Activated naive CD8-positive, alpha-beta T cell (primary cell): ENCODE data around the gene FOXD2.

ENCODE experiments used
- H3K27ac Mint-ChIP-seq: one replicate; pipeline ENCODE4 v1.8.0; 2021; ENCODE audit warnings: mixed read lengths
- H3K27me3 Mint-ChIP-seq: one replicate; pipeline ENCODE4 v1.8.0; 2021; ENCODE audit warnings: mixed read lengths
- H3K36me3 Mint-ChIP-seq: one replicate; pipeline ENCODE4 v1.8.0; 2021; ENCODE audit warnings: mixed read lengths
- H3K4me1 Mint-ChIP-seq: one replicate; pipeline ENCODE4 v1.8.0; 2021; ENCODE audit warnings: low read depth, mixed read lengths
- H3K4me3 Mint-ChIP-seq: one replicate; pipeline ENCODE4 v1.8.0; 2021; ENCODE audit warnings: mild to moderate bottlenecking, mixed read lengths
- H3K9me3 Mint-ChIP-seq: one replicate; pipeline ENCODE4 v1.8.0; 2021; ENCODE audit warnings: low read depth, mixed read lengths

The FOXD2 gene

DNA sequence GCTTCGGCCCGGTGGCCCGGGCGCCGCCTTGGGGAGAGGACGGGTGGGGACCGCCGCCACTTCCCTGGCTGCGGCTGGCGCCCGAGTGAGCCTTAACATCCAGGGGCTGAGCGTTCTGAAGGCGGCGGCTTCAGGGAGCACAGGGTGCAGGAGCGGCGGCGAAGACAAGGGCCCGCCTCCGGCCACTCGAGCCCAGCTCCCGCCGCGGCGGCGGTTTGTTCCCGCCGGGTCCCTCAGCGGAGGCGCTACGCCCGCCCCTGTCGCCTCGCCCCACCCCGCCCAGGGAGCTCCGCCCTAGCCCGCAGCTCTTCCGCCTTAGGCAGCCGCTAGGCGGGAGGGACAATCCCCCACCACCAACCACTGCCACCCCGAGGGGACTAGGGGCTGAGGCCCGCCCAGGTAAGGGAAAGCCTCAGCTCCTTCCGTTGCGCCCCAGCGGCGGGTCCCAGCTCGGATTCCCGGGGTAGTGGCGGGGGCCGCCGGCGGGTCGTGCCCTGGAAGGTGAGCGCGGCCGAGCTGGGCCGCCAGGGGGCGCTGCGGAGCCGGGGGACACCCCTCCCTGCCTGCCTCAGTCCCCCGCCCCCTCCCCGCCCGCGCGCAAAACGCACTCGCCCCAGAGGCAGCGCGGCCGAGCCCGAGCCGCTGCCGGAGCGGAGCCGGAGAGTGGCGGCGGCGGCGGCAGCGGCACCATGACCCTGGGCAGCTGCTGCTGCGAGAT, at the start of gene FOXD2:
Gene FOXD2, plus strand, starts transcription at position 598 of the 718 bp plus-strand sequence. Its CDS starts 92 bp downstream, at position 690.
- H3K4me1 Mint-ChIP-seq: peaks cover 28% of the 10 kb centered on the region
- H3K9me3 Mint-ChIP-seq: no peaks in the 10 kb centered on the region
- no peak within 1 kb of the TSS for H3K27ac Mint-ChIP-seq
- H3K27me3 Mint-ChIP-seq: peaks cover 12% of the 10 kb centered on the region
- no peaks in the 10 kb centered on the region for H3K36me3 Mint-ChIP-seq
- peak within 1 kb of the TSS; percentile 91 for H3K4me3 Mint-ChIP-seq

DNA sequence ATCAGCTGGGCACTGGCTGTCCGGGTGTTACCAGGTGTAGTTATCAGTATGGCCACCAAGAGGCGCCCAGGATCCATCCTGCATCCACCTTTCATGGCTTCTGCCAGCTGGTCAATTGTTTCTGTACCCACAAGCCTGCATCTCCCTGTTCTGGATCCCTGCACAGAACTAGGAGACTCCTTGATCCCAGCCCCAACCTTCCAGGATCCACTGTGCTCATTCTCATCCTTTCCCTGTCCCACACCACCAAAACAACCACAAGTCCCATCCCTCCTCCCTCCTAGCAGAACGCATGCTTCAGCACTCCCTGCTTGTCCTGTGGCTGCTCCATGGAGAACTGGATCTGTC, 49.0 kb upstream of the FOXD2 start:
- Mint-ChIP-seq H3K4me1 (no peaks in the 10 kb centered on the region), H3K36me3 (no peaks in the 10 kb centered on the region), H3K27ac (no peak overlapping the region), H3K27me3 (peaks cover 2% of the 10 kb centered on the region), H3K9me3 (no peaks in the 10 kb centered on the region), H3K4me3 (no peak overlapping the region)

DNA sequence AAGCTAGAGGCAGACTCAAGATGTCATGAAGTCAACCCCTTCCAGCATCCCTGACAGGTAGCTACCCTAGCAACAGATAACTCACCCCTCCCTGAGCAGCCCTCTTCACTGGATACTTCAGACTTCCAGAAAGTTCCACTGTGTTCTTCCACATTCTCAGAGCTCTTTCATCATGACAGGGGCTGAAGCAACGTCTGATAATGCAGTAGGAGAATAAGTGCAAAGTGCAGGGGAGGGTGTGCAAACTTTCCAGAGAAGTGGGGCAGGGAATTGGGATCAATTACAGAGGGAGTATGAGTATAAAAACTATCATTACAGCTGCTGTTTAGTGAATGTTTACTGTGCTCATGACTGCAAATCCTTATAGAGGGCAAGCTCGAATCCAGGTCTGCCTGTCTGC, 48.1 kb upstream of the FOXD2 start:
- Mint-ChIP-seq H3K36me3 (no peaks in the 10 kb centered on the region), H3K4me3 (no peak overlapping the region), H3K9me3 (no peaks in the 10 kb centered on the region), H3K4me1 (no peaks in the 10 kb centered on the region), H3K27ac (no peak overlapping the region), H3K27me3 (peaks cover 2% of the 10 kb centered on the region)

DNA sequence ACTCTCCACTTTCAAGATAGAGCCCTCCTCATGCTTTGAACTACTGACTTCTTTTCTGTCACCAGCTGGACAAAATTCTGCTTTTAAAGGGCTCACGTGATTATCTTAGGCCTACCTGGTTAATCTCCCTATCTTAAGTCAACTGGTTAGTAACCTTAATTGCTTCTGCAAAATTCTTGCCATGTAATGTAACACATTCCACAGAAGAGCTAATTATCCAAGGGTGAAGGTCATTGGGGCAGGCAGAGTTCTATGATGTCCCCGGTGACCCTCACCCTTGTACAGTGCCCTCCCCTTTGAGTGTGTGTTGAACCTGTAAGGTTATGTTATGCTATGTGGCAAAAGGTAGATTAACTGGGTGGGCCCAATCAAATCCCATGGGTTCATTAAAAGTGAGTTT, 47.0 kb upstream of the FOXD2 start:
- Mint-ChIP-seq H3K4me1 (no peaks in the 10 kb centered on the region), H3K27me3 (peaks cover 2% of the 10 kb centered on the region), H3K36me3 (no peaks in the 10 kb centered on the region), H3K27ac (no peak overlapping the region), H3K9me3 (no peaks in the 10 kb centered on the region), H3K4me3 (no peak overlapping the region)

DNA sequence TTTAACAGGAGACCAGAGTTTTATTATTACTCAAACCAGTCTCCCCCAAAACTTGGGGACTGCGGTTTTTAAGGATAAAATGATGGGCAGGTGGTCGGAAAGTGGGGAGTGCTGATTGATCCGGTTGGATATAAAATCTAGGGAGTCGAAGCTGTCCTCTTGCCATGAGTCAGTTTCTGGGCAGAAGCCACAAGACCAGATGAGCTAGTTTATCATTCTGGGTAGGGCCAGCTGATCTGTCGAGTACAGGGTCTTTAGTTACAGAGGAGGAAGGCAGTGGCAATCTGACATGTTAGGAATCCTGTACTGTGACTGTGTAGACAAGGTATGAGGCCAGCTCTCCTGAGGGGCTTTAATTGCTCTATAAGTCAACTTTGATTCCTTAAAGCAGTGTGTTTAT, 44.7 kb upstream of the FOXD2 start:
- Mint-ChIP-seq H3K4me1 (no peaks in the 10 kb centered on the region), H3K9me3 (no peaks in the 10 kb centered on the region), H3K27ac (no peak overlapping the region), H3K36me3 (no peaks in the 10 kb centered on the region), H3K27me3 (peaks cover 6% of the 10 kb centered on the region), H3K4me3 (no peak overlapping the region)

DNA sequence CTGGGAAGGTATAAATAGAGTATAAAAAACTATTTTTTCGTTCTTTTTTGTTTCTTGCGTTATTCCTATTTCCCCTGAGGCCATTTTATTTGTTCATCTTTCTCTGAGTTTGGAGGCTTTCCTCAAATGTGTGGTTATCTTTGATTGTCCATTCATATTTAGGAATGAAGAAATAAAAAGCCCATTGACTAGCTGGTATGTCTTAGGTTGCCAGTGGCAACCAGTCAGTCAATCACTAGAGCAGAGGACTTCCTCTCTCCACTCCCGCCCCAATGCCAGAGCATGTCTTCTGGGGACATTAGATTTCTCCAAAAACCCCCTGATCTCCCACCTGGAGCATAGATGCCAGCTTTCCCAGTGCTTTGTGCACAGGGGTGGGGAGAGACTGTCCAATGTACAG, 42.4 kb upstream of the FOXD2 start:
- no peaks in the 10 kb centered on the region for H3K4me1 Mint-ChIP-seq
- H3K9me3 Mint-ChIP-seq: no peaks in the 10 kb centered on the region
- peaks cover 11% of the 10 kb centered on the region for H3K27me3 Mint-ChIP-seq
- no peaks in the 10 kb centered on the region for H3K36me3 Mint-ChIP-seq
- H3K4me3 Mint-ChIP-seq: no peak overlapping the region
- H3K27ac Mint-ChIP-seq: no peak overlapping the region

DNA sequence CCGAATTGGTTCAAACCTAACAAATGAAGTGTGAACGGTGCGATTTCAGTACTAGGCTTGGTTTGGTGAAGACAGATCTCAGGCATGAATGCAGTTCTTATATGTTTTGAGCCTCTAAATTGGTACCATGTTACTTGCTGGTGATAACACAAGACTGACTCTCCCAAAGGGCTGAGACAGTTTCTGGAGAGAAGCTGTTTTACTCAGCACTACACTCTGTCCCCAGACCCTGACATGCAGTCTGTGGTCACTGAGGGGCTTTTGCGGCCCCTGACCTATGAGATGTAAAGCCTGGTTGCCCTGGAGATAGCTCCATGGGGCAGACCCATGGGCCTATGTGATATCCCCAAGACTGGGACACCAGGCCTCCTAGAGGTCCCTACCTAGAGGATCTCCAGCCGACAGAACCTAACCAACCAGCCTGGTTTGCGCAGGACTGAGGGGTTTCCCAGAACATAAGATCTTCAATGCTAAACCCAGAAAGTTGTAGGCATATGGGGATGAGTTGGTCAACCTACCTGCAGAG, 41.1 kb upstream of the FOXD2 start:
- no peak overlapping the region for H3K27ac Mint-ChIP-seq
- no peaks in the 10 kb centered on the region for H3K36me3 Mint-ChIP-seq
- H3K27me3 Mint-ChIP-seq: peaks cover 17% of the 10 kb centered on the region
- no peaks in the 10 kb centered on the region for H3K9me3 Mint-ChIP-seq
- no peaks in the 10 kb centered on the region for H3K4me1 Mint-ChIP-seq
- no peak overlapping the region for H3K4me3 Mint-ChIP-seq

DNA sequence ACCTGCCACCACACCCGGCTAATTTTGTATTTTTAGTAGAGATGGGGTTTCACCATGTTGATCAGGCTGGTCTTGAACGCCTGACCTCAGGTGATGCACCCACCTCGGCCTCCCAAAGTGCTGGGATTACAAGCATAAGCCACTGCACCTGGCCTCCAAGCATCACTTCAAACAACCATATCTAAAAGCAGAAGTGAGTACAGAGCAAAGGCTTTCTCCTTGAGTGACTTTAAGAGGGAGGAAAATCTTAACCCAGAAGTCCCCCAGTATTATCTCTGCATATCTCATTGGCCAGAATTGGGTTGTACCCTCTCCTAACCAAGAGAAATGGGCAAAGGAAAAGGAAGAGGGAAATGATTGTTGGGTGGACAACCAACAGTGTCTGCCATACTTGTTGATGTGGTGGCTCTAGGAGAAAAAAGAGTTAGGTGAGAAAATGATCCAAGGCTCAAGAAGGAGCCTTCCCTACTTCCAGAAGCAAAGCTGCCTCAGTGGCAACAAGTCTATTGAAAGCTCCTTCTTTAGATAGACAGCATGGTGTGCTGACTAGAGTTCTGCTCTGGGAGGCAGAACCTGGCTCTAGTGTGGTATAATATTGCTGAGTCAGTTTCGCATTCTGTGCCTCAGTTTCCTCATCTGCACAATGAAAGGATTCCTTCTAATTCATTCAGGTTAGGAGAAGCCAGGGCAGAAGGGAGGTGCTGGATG, 38.6 kb upstream of the FOXD2 start:
- Mint-ChIP-seq H3K27ac (no peak overlapping the region), H3K4me1 (no peaks in the 10 kb centered on the region)

DNA sequence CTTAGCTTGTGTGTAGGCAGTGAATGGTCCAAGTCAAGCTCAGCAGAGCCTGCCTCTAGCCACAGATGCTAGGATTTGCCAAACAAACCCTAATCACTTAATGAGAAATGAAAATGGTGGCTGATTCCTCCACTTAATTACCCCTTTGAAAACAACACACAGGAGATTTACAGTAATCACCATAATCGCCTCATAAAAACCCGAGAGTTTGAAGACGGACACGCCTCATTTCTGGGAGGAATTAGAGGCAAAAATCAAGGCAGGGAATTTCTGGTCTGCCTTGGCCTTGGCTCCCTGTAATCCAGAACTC, 38.0 kb upstream of the FOXD2 start:
- no peak overlapping the region for H3K4me3 Mint-ChIP-seq
- no peaks in the 10 kb centered on the region for H3K36me3 Mint-ChIP-seq
- peaks cover 17% of the 10 kb centered on the region for H3K27me3 Mint-ChIP-seq
- no peak overlapping the region for H3K27ac Mint-ChIP-seq
- H3K4me1 Mint-ChIP-seq: no peaks in the 10 kb centered on the region
- H3K9me3 Mint-ChIP-seq: no peaks in the 10 kb centered on the region

More for the DNA sequence above, 38.6 kb upstream of the FOXD2 start:
- H3K27me3 Mint-ChIP-seq: peaks cover 17% of the 10 kb centered on the region
- no peaks in the 10 kb centered on the region for H3K36me3 Mint-ChIP-seq
- no peak overlapping the region for H3K4me3 Mint-ChIP-seq
- no peaks in the 10 kb centered on the region for H3K9me3 Mint-ChIP-seq

DNA sequence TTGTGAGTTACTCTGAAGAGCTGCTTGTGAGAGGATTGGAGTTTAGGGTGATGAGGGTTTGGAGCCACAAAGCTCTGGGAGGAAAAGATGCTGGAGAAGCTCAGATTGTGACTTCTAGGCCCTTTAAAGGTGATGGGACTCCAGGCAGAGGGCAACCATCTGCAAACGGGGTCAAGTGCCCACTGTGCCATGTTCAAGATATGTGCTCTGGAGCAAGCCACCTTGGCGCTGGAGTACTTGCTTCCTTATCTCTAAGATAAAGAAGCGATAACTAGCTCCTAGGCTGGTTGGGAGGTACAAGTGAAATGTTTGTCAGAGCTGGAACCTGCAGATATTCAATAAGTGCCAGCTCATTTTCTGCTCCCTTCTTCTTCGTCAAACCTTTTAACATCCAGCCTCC, 36.1 kb upstream of the FOXD2 start:
- no peaks in the 10 kb centered on the region for H3K36me3 Mint-ChIP-seq
- no peaks in the 10 kb centered on the region for H3K9me3 Mint-ChIP-seq
- peaks cover 21% of the 10 kb centered on the region for H3K27me3 Mint-ChIP-seq
- H3K27ac Mint-ChIP-seq: no peak overlapping the region
- H3K4me3 Mint-ChIP-seq: no peak overlapping the region
- no peaks in the 10 kb centered on the region for H3K4me1 Mint-ChIP-seq

DNA sequence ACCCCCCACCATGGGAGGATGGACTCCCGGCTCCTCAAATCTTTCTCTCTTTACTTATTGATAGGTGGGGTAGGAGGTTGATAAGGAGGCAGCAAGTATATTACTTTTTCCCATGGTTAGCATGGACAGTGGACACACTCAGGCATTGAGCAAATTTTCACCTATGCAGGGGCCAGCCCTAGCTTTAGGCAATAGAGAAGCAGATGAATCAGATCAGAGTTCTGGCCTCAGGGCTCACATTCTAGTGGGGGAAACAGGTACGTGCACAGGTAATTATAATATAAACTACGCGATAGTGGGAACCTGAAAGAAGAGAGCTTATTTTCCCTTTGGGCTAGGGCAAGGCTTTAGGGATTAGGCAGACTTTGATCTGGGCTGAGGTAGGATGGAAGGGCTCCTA, 35.3 kb upstream of the FOXD2 start:
- no peaks in the 10 kb centered on the region for H3K36me3 Mint-ChIP-seq
- H3K27ac Mint-ChIP-seq: no peak overlapping the region
- H3K4me1 Mint-ChIP-seq: no peaks in the 10 kb centered on the region
- peaks cover 19% of the 10 kb centered on the region for H3K27me3 Mint-ChIP-seq
- no peak overlapping the region for H3K4me3 Mint-ChIP-seq
- H3K9me3 Mint-ChIP-seq: no peaks in the 10 kb centered on the region

DNA sequence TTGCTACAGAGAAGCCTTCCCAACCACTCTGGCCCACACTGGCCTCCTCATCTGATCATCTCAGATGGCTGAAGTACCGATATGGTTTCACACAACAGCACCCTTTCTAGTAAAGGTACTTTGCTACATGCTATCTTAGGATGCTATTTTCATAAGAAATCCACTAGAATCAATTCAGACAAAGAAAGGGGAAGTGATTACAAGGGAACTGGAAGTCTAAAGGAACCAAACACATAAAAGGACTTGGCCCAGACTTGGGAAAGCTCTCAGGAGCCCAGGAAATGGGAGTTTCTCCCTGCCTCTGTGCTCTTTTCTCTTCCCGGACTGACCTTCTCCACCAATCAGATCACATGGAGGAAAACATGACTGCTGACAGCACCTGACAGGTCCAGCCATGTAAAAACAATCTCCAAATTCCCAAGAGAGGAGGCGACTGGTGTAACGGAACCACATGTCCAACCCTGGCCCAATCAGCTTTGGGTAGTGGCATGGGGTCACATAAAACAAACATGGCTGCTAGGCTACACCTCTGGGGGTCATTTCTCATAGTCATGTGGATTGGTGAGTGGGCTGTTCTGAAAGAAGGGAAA, 34.4 kb upstream of the FOXD2 start:
- H3K27ac Mint-ChIP-seq: no peak overlapping the region
- H3K9me3 Mint-ChIP-seq: no peaks in the 10 kb centered on the region
- H3K4me1 Mint-ChIP-seq: no peaks in the 10 kb centered on the region
- no peaks in the 10 kb centered on the region for H3K36me3 Mint-ChIP-seq
- H3K27me3 Mint-ChIP-seq: peaks cover 16% of the 10 kb centered on the region
- no peak overlapping the region for H3K4me3 Mint-ChIP-seq

DNA sequence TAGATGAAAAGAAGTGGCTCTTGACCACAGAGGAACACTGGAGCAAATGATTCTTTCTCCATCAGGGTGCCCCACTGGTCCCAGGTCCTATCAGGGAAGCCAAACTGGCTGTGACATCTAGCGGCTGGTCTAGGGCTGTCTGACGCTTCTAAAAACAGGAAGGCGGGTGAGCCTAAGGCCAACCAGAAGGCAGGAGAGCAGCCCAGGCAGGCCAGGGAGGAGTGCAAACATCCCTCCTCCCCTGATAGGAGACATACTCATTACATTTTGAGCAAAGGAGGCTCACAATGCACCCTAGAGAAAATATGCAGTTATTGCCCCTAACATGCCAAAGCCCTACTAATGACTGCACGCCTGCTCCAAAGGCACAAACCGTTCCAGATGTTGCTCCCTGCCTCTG, 32.1 kb upstream of the FOXD2 start:
- Mint-ChIP-seq H3K4me3 (no peak overlapping the region), H3K27me3 (peaks cover 14% of the 10 kb centered on the region), H3K36me3 (no peaks in the 10 kb centered on the region), H3K9me3 (no peaks in the 10 kb centered on the region), H3K4me1 (no peaks in the 10 kb centered on the region), H3K27ac (no peak overlapping the region)

DNA sequence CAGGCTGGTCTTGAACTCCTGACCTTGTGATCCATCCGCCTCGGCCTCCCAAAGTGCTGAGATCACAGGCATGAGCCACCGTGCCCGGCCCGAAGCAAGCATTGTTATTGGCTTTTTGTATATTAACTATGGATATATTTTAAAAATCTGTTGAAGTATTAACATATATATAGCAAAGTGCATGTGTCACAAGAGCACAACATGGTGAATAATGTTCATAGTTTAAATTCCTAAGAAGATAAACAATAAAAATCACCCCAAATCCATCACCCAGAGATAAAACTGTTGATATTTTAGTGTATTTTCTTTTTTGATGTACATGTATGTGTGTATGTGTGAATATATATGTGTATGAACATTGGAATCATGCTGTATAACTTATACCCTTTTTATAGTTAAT, 30.9 kb upstream of the FOXD2 start:
- H3K9me3 Mint-ChIP-seq: no peaks in the 10 kb centered on the region
- no peak overlapping the region for H3K27ac Mint-ChIP-seq
- H3K36me3 Mint-ChIP-seq: no peaks in the 10 kb centered on the region
- peaks cover 13% of the 10 kb centered on the region for H3K27me3 Mint-ChIP-seq
- H3K4me3 Mint-ChIP-seq: no peak overlapping the region
- H3K4me1 Mint-ChIP-seq: no peaks in the 10 kb centered on the region

DNA sequence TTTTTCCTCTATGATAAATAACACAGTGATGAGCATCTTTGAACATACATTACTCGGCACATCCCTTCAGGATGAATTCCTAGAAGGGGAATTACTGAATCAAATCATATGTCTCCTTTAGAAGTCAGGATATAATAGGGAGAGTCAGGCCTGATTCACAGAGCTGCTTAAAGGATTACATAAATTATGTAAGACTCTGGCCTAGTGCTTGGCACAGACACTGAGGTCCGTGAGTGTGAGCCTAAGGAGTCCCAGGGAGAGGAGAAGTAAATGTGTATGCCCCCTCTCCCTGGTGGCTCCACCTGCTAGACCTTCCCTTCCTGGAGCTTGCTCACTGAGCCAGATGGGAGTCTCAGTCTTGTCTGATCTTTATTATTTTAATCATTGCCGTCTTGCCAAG, 30.4 kb upstream of the FOXD2 start:
- no peaks in the 10 kb centered on the region for H3K36me3 Mint-ChIP-seq
- no peaks in the 10 kb centered on the region for H3K9me3 Mint-ChIP-seq
- H3K27me3 Mint-ChIP-seq: peaks cover 13% of the 10 kb centered on the region
- no peaks in the 10 kb centered on the region for H3K4me1 Mint-ChIP-seq
- H3K27ac Mint-ChIP-seq: no peak overlapping the region
- no peak overlapping the region for H3K4me3 Mint-ChIP-seq
